Stimulated activated CD8-positive, alpha-beta memory T cell treated with anti-CD3 and anti-CD28 coated beads, Interleukin-15, amount 100 ng/mL, for 48 hours (primary cell): ENCODE measurements around the gene PBX3.
A peak's percentile ranks its signal among the peaks of the same experiment; 100 is the strongest.
"Not testable (repeated sequence)": the region's sequence is repeated elsewhere in the genome, so short reads cannot be mapped to it uniquely, and the experiment has no call there.

Experiments
- DNase-seq, 2 donors: peaks; one replicate each; pipeline ENCODE4 v3.0.0-alpha.2; 2020; ENCODE audit warnings: low read depth in 2 of 2

Gene PBX3

DNA sequence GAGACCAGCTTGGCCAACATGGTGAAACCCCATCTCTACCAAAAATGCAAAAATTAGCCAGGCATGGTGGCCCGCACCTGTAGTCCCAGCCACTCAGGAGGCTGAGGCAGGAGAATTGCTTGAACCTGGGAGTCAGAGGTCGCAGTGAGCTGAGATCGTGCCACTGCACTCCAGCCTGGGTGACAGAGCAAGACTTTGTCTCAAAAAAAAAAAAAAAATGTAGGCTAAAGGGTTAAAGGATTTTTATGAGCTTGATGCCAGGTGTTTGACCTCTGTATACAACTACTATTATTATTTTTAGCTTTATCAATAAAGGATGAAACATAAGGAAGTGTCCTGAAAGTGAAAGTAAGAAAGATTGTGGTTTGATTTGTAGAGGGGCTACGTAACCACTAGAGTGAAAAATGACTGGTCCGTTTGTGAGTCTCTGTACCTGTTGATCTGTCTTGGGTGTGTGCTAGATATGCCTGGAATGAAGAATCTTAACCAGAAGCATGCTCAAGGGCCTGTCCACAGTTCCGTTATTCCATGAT lies 76.8 kb downstream of the PBX3 start:
- DNase-seq: not testable (repeated sequence)

DNA sequence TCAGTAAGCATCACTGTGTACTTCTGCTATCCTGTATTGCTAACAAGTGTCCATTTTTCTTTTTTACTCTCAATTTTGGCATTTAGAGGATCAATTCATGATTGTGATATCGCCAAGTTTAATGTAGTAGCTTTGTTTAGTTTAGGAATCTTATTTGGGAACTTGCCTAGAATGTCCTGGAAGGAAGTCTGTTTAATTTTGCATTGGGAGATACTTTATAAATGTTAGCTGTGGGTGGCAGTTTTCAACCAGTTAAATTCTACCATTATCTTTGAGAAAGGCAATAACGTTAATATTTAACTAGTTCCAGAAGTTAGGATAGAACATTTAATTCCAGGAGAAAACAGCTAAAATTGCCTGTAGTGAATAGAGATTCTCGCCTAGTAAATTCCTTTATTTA lies 78.6 kb downstream of the PBX3 start:
- no peak for DNase-seq

DNA sequence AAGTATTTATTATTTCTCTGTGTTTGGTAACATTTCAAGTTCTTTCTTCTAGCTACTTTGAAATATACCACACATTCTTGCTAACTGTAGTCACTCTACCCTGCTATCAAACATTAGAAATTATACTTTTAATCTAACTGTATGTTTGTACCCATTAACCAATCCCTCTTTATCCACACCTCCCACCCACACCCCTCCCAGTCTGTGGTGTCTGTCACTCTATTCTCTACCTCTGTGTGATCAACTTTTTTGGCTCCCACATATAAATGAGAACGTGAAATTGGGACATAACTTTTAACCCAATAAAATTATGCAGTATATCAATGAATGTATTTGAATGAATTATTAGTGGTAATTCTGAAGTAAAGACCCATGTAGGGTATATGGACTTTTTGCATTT lies 79.7 kb downstream of the PBX3 start:
- no peak for DNase-seq

DNA sequence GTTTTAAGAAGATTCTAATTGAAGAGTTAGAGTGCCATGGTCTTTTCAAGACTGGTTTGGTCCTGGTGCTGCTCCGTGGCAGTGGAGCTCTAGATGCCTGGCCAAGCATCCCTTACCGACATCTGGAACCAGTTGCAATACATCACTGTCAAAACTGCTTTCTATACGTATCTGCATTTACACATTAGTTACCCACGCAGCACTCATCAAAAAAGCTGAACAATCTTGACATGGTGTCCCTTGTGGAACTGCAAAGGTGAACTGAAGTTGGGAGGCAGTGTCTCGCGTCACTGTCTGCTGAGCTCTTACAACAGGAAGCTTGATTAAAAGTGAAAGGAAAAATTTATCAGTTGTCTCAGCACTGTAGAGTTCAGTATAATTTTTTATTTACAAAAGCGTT lies 82.6 kb downstream of the PBX3 start:
- peak; percentile 13 to 21 for DNase-seq

DNA sequence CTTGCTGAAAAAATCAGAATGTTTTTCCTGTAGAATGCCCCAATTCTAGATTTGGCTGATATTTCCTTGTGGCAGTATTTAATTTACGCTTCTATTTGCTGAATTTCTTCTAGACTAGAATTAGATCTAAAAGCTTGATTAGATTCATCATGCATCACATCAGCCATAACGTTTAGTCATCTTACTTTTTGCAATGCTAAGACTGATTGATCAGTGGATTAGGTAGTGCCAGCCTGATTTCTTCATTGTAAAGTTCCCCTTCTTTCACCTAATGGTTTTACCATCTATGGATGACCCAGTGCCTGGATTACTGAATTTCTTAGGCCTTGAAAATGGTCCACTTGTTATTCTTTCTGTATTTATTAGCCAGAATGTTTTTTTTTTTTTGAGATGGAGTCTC lies 83.9 kb downstream of the PBX3 start:
- DNase-seq: no peak

DNA sequence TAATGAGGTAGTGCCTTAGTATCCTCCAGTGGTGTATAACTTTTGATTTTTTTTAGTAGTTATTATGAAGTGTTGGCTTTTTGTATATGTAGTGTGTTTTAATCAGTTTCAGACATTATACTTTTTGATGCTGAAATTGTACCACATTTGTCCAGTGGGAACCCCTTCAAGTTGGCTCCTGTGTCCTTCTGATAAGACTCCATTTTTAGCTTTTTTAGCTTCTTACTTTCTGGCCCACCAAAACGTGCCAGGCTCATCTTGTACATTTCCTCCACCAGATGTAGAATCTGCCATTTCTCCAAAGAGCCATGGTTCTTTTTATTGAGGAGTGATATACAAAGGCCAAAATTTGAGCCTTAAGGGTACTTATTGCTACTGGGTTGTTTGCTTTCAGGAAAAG lies 84.4 kb downstream of the PBX3 start:
- no peak for DNase-seq

DNA sequence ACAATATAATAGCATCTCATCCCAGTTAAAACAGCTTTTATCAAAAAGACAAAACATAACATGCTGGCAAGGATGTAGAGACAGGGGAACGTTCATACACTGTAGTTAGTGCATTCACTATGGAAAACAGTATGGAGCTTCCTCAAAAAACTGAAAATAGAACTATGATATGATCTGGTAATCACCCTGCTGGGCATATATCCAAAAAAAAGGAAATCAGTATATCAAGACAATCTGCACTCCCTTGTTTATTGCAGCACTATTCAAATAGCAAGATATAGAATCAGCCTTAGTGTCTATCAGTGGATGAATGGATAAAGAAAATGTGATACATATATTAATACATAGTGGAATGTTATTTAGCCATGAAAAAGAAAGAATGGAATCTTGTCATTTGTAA lies 88.5 kb downstream of the PBX3 start:
- DNase-seq: no peak

DNA sequence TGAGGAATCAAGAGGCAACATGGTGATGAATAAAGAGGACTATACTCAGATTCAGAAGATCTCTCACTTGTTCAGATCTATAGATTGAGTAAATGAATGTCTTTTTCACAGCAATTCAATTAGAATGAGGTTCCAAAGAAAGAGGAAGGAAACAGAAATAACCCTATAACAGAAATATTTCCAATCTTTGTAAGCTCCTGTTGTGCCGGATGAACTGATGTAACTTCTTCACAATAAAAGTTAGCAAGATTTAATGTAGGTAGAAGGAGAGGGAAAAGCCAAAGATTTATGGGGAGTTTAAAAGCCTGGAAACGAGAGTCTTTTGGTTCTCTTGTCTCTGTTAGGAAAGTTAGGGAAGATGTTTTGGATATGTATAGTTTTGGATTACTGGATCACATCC lies 92.1 kb downstream of the PBX3 start:
- DNase-seq: no peak

DNA sequence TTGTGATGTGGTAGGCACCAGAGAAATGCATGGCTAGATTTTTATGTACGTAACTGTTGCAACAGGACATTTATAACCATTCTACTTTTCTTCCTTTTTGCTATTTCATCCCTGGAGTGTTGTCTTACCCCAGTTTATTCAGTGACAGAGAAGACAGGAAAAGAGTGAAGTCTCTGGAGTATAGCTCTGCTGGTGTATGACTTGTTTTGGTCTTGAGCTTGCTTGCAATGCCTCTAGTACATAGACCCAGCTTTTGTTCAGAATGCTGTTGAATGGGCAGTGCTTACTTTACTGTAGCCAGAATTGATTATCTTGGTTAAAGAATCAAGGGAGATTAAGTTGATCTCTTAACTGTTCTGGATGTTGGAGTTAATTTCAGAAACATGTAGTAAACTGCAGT lies 94.3 kb downstream of the PBX3 start:
- DNase-seq: no peak

DNA sequence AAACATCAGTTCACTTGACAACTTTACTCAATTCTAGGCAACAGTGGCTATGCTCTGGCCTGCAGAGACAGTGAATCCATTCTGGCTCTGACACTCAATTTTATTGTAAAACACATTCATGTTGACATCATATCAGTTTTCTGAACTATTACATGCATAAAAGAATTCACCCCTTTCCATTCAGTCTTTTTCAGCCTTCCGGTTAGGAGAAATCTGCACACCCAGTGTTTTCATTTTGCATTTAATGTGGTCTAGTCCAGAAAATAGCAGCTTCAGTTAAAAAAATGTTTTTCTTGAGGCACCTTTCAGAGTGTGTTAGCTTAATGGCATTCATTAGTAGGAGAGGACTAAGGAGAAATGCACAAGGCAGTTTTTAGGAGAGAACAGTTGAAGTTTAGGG lies 95.1 kb downstream of the PBX3 start:
- no peak for DNase-seq

DNA sequence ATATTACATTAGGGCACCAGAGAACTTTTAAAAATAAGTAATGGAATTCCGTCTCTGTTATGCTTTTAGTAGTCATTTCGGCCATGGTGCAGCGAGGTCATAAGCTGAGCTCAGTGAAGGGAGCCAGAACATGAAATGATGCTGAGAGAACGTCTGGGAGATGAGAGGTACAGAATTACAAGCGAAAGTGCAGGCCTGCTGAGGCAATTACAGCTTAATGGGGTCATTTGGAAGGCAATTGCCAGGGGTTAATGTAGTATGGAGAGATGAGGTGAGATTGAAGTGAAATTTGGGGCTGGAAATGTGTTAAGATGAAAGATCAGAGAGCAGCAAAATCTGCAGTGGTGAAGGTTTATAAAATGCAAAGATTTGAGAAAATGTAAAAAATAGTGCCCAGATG lies 96.5 kb downstream of the PBX3 start:
- no peak for DNase-seq

DNA sequence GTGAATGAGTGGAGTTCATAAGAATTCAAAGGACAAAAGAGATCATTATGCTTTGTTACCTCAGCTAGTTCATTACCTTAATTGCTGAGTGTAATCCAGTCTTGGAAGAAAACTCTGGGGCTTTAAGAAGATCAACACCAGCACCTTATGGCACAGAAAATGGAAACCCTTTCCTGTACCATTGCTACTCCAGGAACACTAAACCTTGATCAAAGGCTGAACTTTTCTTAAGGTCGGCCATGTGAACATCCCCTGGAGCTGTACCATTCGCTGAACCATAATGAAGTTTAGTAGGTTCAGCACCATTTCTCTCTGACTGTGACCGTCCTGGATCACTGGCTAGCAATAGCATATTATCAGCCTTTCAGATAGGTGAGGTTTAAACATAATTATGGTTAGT lies 97.4 kb downstream of the PBX3 start:
- no peak for DNase-seq

DNA sequence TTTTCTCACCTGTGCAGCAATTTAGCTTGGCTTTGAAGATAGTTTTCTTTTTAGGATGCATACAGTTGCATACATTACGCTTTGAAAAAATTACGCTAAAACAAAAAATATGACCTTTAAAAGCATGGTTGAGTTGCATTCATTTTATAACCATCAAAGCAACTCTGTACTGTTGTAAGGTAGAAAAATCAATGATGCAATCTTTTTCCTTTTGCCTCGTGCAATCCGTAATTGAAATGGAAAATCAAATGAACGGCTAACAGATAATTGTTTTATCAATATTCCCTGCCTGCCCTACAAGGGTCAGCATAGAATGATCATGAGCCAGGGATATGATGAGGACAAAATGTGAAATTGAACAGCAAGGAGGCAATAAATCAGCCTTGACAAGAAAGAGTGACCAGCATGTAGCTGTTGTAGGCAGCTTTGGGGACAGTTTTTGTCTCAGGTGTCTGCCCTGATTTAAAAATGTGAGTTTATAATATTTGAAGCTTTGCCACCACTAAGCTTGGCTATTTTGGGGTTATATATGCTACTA lies 98.2 kb downstream of the PBX3 start:
- DNase-seq: no peak

DNA sequence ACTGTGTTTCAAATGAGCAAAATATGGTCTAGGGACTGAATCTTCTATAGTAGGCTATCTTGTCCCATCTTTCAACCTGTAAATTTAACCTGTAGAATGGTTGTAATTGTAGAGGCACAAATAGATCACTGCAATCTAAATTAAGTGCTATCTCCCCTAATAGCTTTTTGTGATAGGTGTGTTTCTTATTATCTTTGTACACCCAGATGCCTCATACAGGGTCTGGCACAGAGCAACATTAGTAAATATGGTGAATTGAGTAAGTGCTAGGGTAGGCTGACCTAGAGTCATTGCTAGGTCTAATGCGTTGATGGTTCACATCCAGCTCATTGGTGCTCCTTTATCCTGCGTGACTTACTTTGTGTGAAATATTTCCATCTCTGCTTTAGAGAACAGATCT lies 100.6 kb downstream of the PBX3 start:
- DNase-seq: no peak

DNA sequence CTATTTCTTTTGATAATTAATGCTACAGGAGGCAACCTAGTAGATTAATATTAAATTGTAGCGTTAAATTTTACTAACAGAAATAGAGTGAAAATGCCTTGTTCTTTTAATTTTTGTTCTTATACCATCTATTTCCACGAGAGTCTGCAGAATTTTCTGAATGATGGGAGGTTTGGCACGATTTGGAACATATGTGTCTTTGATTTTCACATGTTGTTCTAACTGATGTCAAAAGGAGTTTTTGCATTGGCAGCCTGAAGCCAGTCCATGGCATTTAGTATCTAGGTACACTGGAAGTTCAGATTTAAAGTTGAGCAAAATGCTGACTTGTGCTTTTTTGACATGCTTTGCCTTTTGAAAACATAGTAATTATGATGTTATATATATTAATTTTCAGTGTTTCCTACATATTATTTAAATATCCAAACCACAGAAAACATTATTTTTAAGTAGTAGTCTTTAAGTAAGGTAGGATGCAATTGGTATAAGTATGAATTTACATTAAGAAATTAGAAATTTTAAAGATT lies 103.0 kb downstream of the PBX3 start:
- no peak for DNase-seq

DNA sequence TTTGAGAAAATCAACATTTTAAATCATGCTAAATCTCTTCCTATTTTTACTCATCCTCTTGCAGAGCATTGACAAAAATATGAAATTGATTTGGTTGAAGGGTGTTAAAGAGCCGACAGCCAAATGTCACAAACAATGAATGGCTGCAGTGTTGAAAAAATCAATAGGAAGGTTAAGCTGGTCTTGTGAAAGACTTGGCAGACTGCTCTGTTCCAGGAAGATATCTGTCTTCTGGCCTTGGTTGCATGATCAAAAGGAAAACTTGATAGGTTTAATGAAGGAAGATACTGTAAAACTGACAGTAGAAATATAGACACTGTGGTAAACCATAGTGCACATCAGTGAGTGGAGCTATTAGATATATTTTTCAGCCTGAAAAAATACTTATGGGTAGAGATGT lies 103.6 kb downstream of the PBX3 start:
- no peak for DNase-seq

DNA sequence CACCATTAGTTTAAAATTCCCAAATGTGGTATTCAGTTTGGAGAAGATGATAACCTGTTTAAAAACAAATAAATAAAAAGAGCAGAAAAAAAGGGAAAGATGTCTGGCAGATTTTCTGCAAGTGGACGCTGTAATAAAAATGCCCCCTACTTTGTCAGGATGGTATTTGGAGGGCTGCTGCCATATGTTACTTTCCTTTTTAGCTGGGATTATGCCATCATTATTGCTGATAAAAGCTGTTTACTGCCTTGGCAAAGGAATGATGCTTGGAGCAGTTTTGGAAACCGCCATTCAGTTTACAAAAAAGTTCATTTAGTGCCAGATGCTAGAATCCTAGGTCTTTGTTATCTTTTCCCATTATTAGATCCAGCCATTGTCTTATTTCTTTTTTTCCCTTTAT lies 104.8 kb downstream of the PBX3 start:
- no peak for DNase-seq

DNA sequence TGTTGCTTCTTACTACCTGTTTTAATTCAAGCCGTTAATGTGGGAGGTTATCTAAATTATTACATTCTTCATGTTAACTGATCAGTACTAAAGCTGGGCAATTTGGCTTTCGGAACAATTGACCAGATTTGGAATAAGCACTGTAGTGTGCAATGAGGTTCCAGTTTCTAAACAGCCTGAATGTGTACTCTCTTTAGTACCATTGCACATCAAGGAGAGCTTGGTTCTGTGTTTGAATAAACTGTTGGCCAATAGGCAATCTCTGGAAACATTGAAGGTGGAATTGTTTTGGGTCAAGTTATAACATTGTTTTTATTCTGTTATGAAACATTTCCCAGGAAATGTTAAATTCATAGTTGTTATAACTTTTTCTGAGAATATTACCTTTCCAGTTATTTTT lies 105.2 kb downstream of the PBX3 start:
- DNase-seq: no peak

DNA sequence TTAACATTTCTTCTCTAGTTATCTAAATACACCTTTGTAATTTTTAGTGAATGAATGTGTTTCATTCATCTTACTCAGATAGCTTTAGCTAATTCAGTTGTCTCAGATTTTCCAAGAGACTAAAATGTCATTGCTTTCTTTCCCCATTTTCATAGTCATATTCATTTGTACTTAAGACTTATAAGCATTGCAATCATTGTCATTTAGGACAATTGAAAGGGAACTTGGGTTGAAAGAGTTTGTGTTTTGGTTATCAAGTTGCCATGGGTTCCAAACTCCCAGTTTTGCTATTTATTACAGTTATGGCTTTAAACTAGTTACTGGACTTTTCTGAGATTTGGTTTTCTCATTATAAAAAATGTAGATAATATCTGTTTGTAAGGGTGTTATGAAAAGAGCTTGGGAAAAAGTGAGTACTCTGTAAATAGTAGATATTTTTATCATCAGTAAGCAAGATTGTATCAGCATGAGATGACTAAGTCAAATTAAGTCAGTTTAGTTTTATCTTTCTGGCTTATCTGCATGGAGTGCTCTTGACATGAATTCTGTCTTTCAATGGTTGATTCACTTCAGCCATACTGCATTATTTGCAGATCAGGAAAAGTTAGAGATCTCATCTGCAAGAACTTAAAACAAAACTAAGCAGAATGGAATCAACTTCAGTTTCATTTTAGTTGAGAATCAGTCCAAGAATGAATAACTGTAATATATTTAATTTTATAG lies 107.5 kb downstream of the PBX3 start:
- no peak for DNase-seq

DNA sequence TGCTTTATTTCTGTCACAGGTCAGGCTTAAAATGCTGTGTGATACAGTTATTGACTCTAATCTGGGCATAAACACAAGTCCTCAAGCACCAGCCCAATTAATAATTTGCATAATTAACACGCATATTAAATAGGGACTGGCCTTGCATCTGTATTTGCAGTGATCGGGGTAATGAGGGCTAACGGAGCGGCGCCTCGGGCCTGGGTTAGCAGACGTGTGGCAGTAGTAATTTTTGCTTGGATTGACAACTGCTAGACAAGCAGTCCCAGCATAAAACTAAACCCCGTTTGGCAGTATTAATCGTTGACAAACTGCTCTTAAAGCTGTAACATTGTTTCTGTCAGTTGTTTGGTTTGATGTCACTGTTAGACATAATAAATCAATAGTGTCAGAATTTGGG lies 109.2 kb downstream of the PBX3 start:
- no peak for DNase-seq

DNA sequence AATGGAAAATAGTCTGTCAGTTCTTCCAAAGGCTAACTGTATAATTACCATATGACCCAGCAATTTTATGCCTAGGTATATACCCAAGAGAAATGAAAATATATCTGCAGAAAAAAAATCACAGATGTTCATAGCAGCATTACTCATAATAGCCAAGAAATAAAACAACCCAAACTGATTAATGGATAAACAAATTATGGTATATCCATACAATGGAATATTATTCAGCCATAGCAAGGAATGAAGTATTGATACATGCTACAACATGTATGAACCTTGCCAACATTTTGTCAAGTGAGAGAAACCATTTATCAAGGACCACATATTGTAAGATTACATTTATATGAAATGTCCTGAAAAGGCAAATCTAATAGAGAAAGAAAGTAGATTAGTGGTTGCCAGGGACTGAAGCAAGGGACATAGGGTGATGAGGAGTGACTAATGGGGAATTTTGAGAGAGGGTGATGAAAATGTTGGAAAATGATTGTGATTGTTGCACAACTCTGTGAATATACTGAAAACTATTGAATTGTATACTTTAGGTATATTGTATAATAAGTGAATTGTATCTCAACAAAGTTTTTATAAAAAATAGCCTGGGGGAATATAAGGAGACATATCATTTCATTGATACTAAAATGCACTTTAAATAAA lies 114.4 kb downstream of the PBX3 start:
- DNase-seq: no peak

DNA sequence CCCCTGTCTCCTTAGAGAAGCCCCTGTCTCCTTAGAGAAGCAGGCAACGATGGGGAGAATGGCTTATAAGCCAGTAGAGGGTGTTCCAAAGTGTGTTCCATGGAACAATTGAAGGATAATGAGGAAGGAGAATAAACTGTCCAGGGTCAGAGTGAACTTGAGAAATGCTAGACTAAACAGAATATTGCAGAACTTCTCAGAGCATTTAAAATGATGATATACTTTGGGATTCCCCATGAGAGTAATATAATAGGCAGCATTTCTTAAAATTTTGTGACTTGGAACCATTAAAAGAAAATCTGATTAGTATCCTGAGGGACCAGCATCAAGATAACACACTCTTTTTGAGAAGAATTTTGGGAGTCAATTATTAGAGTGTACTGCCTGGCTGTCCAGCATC lies 116.8 kb downstream of the PBX3 start:
- DNase-seq: no peak

DNA sequence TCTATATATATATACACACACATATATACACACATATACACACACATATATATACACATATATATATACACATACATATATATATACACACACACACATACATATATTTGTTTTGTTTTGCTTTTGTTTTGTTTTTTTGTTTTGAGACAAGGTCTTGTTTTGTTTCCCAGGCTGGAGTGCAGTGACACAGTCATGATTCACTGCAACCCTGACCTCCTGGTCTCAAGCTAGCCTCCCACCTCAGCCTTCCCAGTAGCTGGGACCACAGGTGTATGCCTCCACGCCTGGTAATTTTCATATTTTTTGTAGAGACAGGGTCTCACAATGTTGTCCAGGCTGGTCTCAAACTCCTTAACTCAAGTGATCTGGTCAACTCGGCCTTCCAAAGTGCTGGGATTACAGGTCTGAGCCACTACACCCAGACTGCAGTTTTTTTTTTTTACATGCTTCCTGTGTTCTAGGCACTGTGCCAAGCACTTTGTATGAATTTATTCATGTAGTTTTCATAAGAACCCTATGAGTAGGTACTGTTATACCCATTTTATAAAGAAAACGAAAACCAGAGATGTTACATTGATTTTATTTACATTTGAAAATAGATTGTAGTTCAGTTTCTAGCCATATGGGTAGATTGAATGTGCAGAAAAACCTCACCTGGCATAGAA lies 120.7 kb downstream of the PBX3 start:
- DNase-seq: no peak
